ENCODE results near the gene FKBP6. TPM values are rescaled to one million over a fixed set of nuclear protein-coding genes. Genes with fewer than 3 reads are reported as not detected.
"Not testable (repeated sequence)": the region's sequence is repeated elsewhere in the genome, so short reads cannot be mapped to it uniquely, and the experiment has no call there.

Gene FKBP6
- total and polyA plus RNA-seq, 9 of the 15 experiments (the other 6 are each of a cell fraction or from before 2014, with no cell fraction given) = not detected

DNA sequence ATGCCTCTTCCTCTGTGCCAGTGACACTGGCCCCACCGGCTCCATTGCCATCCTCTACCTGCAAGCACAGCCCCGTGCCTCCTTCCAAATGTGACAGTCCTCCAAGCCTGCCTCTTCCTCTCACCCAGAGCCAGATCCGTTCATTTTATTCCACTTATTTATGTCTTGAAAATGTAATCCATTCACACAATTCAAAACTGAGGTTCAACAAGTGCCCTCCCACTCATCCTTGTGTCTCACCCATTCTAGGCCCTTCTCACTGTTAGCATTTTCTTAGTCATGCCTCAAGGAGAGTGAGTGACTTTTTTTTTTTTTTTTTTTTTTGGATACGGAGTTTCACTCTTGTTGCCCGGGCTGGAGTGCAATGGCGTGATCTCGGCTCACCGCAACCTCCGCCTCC is 41.7 kb downstream of the FKBP6 start (continued):
- no peak for TF ChIP-seq DMBX1 (CRISPR knock-in tag; IDR thresholded peaks at IDR 0.05; ENCODE audit: borderline replicate concordance)

DNA sequence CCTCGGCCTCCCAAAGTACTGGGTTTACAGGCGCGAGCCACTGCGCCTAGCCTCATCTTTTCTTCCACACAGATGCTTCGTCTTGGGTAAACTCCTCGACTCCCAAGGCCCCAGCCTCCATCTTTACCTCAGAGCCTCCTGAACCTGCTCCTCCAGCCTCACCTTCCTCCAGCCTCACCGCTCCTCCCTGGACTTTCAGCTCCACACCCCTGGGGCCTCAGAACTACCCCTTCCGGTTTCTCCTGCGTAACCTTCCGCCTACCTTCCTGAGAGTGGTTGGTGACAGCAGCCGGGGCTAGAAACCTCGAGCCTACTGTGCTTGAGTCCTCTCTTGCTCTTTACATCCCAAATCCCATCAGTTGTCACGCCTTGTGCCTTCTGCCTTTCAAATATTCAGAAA is 45.8 kb downstream of the FKBP6 start:
- no peak overlapping the region for H2AFZ ChIP-seq (ENCODE audit: low read depth, low read length)
- ChIA-PET CTCF (ENCODE audit: low intra/inter-chr PET ratio) (no interaction called here), POLR2A (no interaction called here)
- H3K9me3 ChIP-seq (replicated peaks; ENCODE audit: control insufficient read depth, insufficient read depth, low read depth, low read length) = no peaks in the 10 kb centered on the region; the same call in 1 of the 2 replicates
- intact Hi-C loops (cut with micrococcal nuclease) = no loop called here
- H3K27me3 ChIP-seq (ENCODE audit: control insufficient read depth in 2 of 2, insufficient read depth in 2 of 2, low read length in 2 of 2) = peaks cover 12 to 45% of the 10 kb centered on the region in 2 experiments
- H3K9me1 ChIP-seq (ENCODE audit: control insufficient read depth, insufficient read depth, low read length) = no peaks in the 10 kb centered on the region
- ATAC-seq = 0 out of 3 replicates have a peak, but pooled peaks have one; percentile 43
- no peaks in the 10 kb centered on the region for H3K4me1 ChIP-seq (replicated peaks in 1 of 2; ENCODE audit: control insufficient read depth in 2 of 2, insufficient read depth in 2 of 2, low read length in 2 of 2)
- no TSS peak for BruUV-seq (replicated peaks)
- no peak overlapping the region for H3K4me3 ChIP-seq
- no peak for FAIRE-seq
- in situ Hi-C loops (cut with MboI) = no loop called here
- no peaks in the 10 kb centered on the region for H3K36me3 ChIP-seq (ENCODE audit: control insufficient read depth, insufficient read depth, low read length)
- H3K27ac ChIP-seq (ENCODE audit: extremely low read depth, low read depth, low read length) = no peak overlapping the region
- TF ChIP-seq MYC (IDR thresholded peaks at IDR 0.05; ENCODE audit: low read depth, low read length) (no peak), MYC (CRISPR knock-in tag; IDR thresholded peaks at IDR 0.05; ENCODE audit: borderline replicate concordance, low read depth) (no peak), ZNF263 (CRISPR knock-in tag; IDR thresholded peaks at IDR 0.05; ENCODE audit: borderline replicate concordance) (0 out of 2 replicates have a peak, but pooled peaks have one; percentile 35)
- peak overlapping the region in 1 of 2 experiments; percentile 68; a peak in 2 of 4 replicates for H3K9ac ChIP-seq (ENCODE audit: insufficient read depth in 1 of 2, low read depth in 2 of 2, low read length in 2 of 2)
- DNase-seq (ENCODE audit: extremely low read depth in 1 of 4, low spot score in 3 of 4) = no peak
- no peaks in the 10 kb centered on the region for H3K79me2 ChIP-seq (ENCODE audit: control insufficient read depth, insufficient read depth, low read length)
- no peak overlapping the region for H3K4me2 ChIP-seq (ENCODE audit: insufficient read depth, low read length)
- WGBS (ENCODE audit: insufficient coverage, low coverage, missing lambda C conversion rate) = 23% methylated on average over 13 of the region's 13 CpGs
- H4K20me1 ChIP-seq (replicated peaks; ENCODE audit: control insufficient read depth, insufficient read depth, low read length) = no peaks in the 10 kb centered on the region; the same call in 1 of the 2 replicates

DNA sequence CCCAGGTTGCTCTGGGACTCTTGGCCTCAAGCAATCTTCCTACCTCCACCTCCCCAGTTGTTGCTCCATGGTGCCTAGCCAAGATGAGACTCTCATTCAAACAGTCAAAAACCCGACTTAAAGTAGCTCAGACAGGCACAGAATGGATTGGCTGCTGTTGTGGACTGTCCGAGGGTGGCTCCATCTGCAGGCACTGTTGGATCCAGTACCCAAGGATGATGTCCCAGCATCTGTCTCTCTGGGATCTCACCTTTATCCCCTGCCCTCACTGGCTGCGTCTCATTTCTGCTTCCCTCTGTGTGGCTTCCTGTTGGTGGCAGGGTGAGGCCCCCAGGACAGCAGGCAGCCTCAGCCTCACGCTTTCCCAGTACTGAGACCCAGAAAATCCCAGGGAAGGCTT is 48.3 kb downstream of the FKBP6 start:
- H3K9me1 ChIP-seq (ENCODE audit: control insufficient read depth, insufficient read depth, low read length); H3K9ac ChIP-seq (ENCODE audit: insufficient read depth in 1 of 2, low read depth in 2 of 2, low read length in 2 of 2); FAIRE-seq; CTCF ChIA-PET (ENCODE audit: low intra/inter-chr PET ratio); DNase-seq (ENCODE audit: extremely low read depth in 1 of 4, low spot score in 3 of 4); intact Hi-C loops (cut with micrococcal nuclease); H3K4me3 ChIP-seq; H3K27ac ChIP-seq (ENCODE audit: extremely low read depth, low read depth, low read length); H4K20me1 ChIP-seq (replicated peaks; ENCODE audit: control insufficient read depth, insufficient read depth, low read length); H3K9me3 ChIP-seq (replicated peaks; ENCODE audit: control insufficient read depth, insufficient read depth, low read depth, low read length); BruUV-seq (replicated peaks); H3K36me3 ChIP-seq (ENCODE audit: control insufficient read depth, insufficient read depth, low read length); H3K4me1 ChIP-seq (replicated peaks in 1 of 2; ENCODE audit: control insufficient read depth in 2 of 2, insufficient read depth in 2 of 2, low read length in 2 of 2); H2AFZ ChIP-seq (ENCODE audit: low read depth, low read length); H3K4me2 ChIP-seq (ENCODE audit: insufficient read depth, low read length); POLR2A ChIA-PET; H3K79me2 ChIP-seq (ENCODE audit: control insufficient read depth, insufficient read depth, low read length); in situ Hi-C loops (cut with MboI): not testable (repeated sequence)
- peak; percentile 49; the same call in 2 of the 3 replicates for ATAC-seq
- peaks cover 8 to 38% of the 10 kb centered on the region in 2 experiments; a peak in 4 of 5 replicates for H3K27me3 ChIP-seq (ENCODE audit: control insufficient read depth in 2 of 2, insufficient read depth in 2 of 2, low read length in 2 of 2)
- WGBS (ENCODE audit: insufficient coverage, low coverage, missing lambda C conversion rate) = 4% methylated on average over 4 of the region's 4 CpGs
